Stomach smooth muscle (tissue), 2 donors: ENCODE measurements around the gene SRSF6.

Source experiments
- H3K27ac ChIP-seq: one replicate; pipeline ENCODE4 v1.7.0; 2013; ENCODE audit warnings: mild to moderate bottlenecking, low read length, inconsistent platforms
- H3K27me3 ChIP-seq, 2 donors: one replicate each; pipeline ENCODE4 v1.7.0; 2013; ENCODE audit warnings: low read length in 2 of 2; ENCODE audit not compliant: insufficient read depth in 2 of 2, control insufficient read depth in 1 of 2
- H3K36me3 ChIP-seq, 2 donors: one replicate each; pipeline ENCODE4 v1.7.0; 2013; ENCODE audit warnings: low read length in 2 of 2; ENCODE audit not compliant: control insufficient read depth in 2 of 2, insufficient read depth in 2 of 2
- H3K4me1 ChIP-seq: one replicate; pipeline ENCODE4 v1.7.0; 2013; ENCODE audit warnings: low read length; ENCODE audit not compliant: control insufficient read depth, insufficient read depth
- H3K4me3 ChIP-seq, 2 donors: one replicate each; pipeline ENCODE4 v1.7.0; 2013; ENCODE audit warnings: low read length in 2 of 2
- H3K9ac ChIP-seq, 2 donors: one replicate each; pipeline ENCODE4 v1.7.0; 2013; ENCODE audit warnings: low read length in 2 of 2, mild to moderate bottlenecking in 1 of 2
- H3K9me3 ChIP-seq, 2 donors: one replicate each; pipeline ENCODE4 v1.7.0; 2013; ENCODE audit warnings: low read length in 2 of 2; ENCODE audit not compliant: control insufficient read depth in 2 of 2
- donor health status: healthy.
- donor health status: Pancreatic carcinoma.

SRSF6 gene

DNA sequence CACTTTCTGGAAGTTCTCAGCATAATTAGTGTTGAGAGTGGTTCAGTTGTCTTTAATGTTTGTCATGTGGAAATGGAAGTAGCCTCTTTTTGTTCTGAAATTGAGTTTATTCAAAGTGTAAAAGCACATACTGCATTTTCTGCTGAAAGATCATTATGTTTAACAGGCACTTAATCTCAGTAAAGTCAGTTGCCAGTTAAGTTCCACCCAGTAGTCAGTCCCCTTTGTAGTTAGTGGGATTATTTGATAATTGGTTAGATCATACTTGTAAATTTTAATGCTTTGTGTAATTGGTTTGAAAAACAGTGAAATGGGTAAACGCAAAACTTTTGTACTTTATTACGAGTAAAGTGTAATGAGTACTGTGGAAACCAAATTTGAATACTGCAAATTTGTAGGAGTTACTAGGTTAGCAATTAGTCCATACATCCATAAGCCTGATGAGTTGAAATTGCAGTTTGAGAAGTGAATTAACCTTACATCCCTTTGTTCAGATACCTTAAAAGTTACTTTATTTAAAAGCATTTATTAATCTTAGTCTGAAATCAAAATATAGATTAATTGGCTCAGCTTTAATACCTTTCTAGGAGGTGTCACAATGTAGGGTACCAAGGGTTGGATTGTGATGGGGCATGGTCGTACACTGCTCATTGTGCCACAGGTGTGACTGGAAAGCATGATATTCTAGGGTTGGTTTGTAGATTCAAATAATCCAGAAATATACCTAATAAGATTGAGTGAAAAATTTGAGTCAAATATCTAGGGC lies 4.4 kb downstream of the SRSF6 start:
- no peak overlapping the region for H3K4me3 ChIP-seq
- H3K36me3 ChIP-seq: peaks cover 39 to 57% of the 10 kb centered on the region in 2 donors
- no peaks in the 10 kb centered on the region for H3K27me3 ChIP-seq

DNA sequence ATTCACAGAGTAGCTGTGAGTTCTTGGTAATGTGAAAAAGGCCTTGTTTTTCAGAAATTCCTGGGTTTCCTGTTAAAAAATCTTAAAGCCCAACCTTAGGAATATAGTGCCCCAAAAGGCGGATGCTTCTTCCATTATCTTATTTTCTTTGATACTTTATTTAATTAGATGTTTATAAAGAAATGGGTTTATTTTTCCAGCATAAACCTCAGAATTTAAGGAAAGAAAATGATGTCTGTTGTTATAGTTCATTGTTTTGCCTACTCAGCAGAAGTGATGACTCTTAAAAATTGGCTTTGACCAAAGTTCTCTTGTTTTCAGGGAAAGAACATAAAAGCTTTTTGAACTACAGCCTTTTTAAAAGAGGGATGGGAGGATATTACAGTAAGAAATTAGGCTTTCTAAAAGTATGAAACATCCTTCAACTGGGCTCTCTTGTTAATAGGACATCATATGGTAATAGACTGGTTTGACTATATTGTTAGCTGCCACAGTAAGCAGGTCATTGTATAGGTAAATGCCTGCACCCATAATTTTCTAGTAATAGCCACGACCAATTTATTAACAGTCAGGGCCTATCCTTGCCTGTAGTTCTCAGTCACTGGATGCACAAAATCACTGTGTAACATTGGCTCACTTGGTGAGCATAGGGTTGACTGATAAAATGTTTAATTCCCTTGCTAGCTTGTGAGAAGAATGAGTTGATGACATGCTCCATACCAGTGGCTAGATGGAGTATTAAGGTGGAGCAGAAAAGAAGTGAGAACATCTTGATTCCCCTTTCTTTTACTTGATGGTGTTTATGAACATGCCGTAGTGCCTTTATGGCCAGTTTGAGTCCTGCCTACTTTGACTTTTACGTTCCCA lies 5.2 kb downstream of the SRSF6 start:
- Histone ChIP-seq H3K36me3 (peaks cover 39 to 57% of the 10 kb centered on the region in 2 donors), H3K4me3 (no peak overlapping the region), H3K9me3 (no peaks in the 10 kb centered on the region), H3K27me3 (no peaks in the 10 kb centered on the region), H3K4me1 (peaks cover 9% of the 10 kb centered on the region), H3K9ac (no peak overlapping the region), H3K27ac (no peak overlapping the region)

More for the DNA sequence above, 4.4 kb downstream of the SRSF6 start:
- H3K9me3 ChIP-seq: no peaks in the 10 kb centered on the region
- peaks cover 11% of the 10 kb centered on the region for H3K4me1 ChIP-seq
- H3K9ac ChIP-seq: no peak overlapping the region
- H3K27ac ChIP-seq: no peak overlapping the region

DNA sequence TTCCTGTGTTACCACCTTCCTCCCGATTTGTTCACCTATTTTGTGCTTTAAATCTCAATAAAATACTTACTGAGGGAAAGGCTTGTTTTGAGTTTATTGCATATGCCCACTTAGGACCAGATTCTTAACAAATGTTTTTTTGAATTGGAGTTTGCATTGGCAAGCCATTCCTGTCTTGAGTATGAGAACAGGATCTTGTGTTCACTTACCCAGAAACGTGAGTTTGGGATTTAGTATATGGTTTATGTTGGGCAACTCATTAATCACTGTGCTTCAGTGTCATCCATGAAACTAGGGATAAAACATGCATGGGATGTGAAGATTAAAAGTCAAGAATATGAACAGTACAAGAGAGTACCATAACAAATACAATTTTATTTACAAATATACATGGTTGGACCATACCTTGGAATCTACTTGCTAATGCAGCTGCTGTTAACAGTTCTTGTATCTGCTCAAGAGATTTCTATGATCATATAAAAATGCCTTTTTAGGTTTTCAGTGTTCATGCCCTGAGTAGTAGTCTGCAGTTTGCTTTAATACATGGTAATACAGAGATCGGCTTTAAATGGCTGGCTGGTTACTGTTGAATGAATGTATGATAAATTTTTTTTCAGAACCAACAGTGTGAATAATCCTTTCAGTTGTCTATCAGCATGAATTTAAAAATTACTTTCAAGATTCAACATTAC lies 6.0 kb downstream of the SRSF6 start:
- H3K27ac ChIP-seq: no peak overlapping the region
- peaks cover 39 to 57% of the 10 kb centered on the region in 2 donors for H3K36me3 ChIP-seq
- H3K9ac ChIP-seq: no peak overlapping the region
- no peaks in the 10 kb centered on the region for H3K27me3 ChIP-seq
- H3K9me3 ChIP-seq: no peaks in the 10 kb centered on the region
- H3K4me1 ChIP-seq: peaks cover 9% of the 10 kb centered on the region
- H3K4me3 ChIP-seq: no peak overlapping the region

DNA sequence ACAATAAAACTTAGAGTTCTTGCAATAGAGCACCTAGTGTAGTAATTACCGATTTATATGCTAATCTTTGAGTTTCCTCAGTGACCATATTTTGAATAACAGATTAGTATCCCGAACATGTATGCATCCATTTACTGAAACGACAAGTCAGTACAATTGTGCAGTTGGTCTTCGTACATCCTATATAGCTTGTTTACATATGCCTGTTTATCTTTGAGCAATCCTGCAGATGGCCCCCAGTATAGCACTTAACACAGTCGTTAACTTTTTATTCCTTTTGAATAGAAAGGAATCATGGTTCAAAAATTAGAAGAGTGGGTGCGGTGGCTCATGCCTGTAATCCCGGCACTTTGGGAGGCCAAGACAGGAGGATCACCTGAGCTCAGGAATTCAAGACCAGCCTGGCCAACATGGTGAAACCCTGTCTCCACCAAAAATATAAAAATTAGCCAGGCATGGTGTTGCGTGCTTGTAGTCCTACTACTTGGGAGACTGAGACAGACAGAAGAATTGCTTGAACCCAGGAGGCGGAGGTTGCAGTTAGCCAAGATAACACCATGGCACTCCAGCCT lies 6.6 kb downstream of the SRSF6 start:
- H3K36me3 ChIP-seq: peaks cover 36 to 63% of the 10 kb centered on the region in 2 donors
- H3K4me1 ChIP-seq: peaks cover 5% of the 10 kb centered on the region
- H3K27ac ChIP-seq: no peak overlapping the region
- no peak overlapping the region for H3K4me3 ChIP-seq
- no peaks in the 10 kb centered on the region for H3K27me3 ChIP-seq
- H3K9ac ChIP-seq: no peak overlapping the region
- H3K9me3 ChIP-seq: no peaks in the 10 kb centered on the region

DNA sequence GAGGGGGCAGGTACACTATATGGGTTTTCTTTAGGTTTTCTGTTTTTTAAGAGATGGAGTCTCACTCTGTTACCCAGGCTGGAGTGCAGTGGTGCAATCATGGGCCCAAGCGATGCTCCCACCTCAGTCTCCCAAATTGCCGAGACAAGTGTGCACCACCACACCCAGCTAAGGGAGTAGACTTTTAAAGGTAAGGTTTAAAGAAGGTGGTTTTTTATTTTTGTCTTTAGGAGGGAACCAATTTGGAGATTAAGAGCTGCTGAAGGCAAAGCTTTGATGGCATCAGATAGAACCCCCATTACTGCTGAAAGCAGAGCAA lies 7.9 kb downstream of the SRSF6 start:
- H3K4me3 ChIP-seq: no peak overlapping the region
- H3K27ac ChIP-seq: no peak overlapping the region
- H3K36me3 ChIP-seq: peaks cover 29 to 59% of the 10 kb centered on the region in 2 donors

DNA sequence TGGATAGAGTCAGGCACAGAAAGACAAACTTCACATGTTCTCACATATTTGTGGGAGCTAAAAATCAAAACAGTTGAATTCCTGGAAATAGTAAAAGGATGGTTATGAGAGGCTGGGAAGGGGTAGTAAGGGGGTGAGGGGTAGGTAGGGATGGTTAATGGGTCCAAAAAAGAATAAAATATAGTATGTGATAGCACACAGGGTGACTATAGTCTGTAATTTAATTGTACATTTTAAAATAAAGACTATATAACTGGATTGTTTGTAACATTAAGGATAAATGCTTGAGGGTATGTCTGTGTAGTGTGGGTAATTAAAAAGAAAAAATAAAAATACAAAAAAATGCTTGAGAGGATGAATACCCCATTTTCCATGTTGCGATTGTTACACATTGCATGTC lies 9.9 kb downstream of the SRSF6 start:
- Histone ChIP-seq H3K27me3 (no peaks in the 10 kb centered on the region), H3K4me1 (no peaks in the 10 kb centered on the region), H3K9ac (no peak overlapping the region), H3K9me3 (no peaks in the 10 kb centered on the region), H3K27ac (no peak overlapping the region), H3K4me3 (no peak overlapping the region), H3K36me3 (peaks cover 24 to 45% of the 10 kb centered on the region in 2 donors)

More for the DNA sequence above, 7.9 kb downstream of the SRSF6 start:
- Histone ChIP-seq H3K9ac (no peak overlapping the region), H3K4me1 (no peaks in the 10 kb centered on the region), H3K27me3 (no peaks in the 10 kb centered on the region), H3K9me3 (no peaks in the 10 kb centered on the region)

DNA sequence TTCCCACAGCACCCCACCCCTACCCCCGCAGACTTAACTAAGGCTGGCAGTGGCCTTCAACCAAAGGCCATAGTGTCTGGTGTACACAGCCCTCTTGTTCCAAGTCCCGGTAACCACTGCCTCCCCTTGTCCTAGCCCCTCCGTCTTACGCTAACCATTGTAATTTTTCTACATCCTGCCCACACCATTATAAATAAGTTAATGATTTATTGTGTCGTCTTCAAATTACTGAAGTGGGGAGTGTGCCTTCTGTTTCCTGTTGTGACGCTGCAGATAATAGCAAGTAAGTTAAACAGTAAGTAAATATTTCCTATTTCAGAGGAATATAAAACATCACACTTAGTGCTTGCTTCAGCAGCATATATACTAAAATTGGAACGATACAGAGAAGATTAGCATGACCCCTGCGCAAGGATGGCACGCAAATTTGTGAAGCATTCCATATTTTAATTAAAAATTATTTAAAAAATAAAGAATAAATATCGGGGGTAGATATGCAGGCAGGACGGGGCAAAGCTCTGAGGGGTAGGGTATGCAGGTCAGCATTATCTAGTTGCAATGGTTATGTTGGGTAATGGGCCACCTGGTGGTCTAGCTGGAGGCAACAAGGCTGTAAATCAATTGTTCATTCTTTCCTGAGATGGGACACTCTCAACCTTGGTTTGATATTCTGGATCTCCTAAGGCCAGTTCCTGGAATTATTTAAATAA lies 15.1 kb downstream of the SRSF6 start:
- H3K4me1 ChIP-seq: no peaks in the 10 kb centered on the region
- no peak overlapping the region for H3K9ac ChIP-seq
- H3K27me3 ChIP-seq: no peaks in the 10 kb centered on the region
- no peak overlapping the region for H3K27ac ChIP-seq
- no peak overlapping the region for H3K4me3 ChIP-seq
- peaks cover 7 to 9% of the 10 kb centered on the region in 2 donors for H3K36me3 ChIP-seq
- H3K9me3 ChIP-seq: no peaks in the 10 kb centered on the region

DNA sequence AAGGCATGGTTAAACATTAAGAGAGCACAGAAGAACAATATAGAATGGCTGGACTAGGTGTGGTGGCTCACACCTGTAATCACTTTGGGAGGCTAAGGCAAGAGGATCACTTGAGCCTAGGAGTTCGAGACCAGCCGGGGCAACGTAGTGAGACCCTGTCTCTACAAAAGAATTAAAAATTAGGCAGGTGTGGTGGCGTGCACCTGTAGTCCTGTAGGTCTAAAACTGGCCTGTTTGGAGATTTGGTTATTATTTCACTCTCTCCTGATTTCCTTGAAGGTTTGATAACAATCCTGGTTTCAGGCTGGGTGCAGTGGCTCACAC lies 15.6 kb downstream of the SRSF6 start:
- no peak overlapping the region for H3K4me3 ChIP-seq
- no peak overlapping the region for H3K27ac ChIP-seq
- no peaks in the 10 kb centered on the region for H3K4me1 ChIP-seq
- no peak overlapping the region for H3K9ac ChIP-seq
- H3K9me3 ChIP-seq: no peaks in the 10 kb centered on the region
- H3K27me3 ChIP-seq: no peaks in the 10 kb centered on the region
- H3K36me3 ChIP-seq: peaks cover 7 to 9% of the 10 kb centered on the region in 2 donors

DNA sequence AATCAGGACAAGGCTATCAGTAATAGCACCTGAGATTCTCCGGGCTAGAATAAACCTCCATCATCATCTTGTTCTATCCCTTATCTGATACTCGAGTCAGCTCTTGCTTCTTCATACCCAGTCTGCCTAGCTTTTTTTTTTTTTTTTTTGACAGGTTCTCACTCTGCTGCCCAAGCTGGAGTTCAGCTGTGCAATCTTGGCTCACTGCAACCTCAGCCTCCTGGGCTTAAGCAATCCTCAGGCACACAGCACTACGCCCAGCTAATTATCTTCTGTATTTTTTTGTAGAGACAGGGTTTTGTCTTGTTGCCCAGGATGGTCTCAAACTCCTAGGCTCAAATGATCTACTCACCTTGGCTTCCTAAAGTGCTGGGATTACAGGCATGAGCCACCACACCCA lies 19.5 kb downstream of the SRSF6 start:
- Histone ChIP-seq H3K9me3 (no peaks in the 10 kb centered on the region), H3K4me3 (no peak overlapping the region), H3K36me3 (no peaks in the 10 kb centered on the region), H3K4me1 (no peaks in the 10 kb centered on the region), H3K27me3 (no peaks in the 10 kb centered on the region), H3K27ac (no peak overlapping the region), H3K9ac (no peak overlapping the region)

DNA sequence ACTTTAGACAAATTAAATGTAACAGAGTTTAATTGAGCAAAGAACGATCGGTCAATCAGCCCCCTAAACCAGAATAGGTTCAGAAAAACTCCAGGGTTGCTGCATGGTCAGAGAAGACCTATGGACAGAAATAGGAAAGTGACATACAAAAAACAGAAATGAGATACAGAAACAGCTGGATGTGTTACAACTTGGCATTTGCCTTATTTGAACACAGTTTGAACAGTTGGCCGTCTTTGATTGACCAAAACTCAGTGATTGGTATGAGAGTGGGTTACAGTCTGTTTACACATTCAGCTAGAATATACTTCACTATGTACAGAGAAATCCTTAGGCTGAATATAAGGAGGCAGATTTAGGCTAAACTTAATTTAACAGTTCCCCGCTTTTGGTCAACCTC lies 19.9 kb downstream of the SRSF6 start:
- H3K27ac ChIP-seq: no peak overlapping the region
- no peak overlapping the region for H3K4me3 ChIP-seq
- no peaks in the 10 kb centered on the region for H3K36me3 ChIP-seq
- no peaks in the 10 kb centered on the region for H3K4me1 ChIP-seq
- no peak overlapping the region for H3K9ac ChIP-seq
- H3K9me3 ChIP-seq: no peaks in the 10 kb centered on the region
- no peaks in the 10 kb centered on the region for H3K27me3 ChIP-seq
